Thyroid gland (tissue), 4 donors: ENCODE measurements around the gene GJB1. TPM values are rescaled to one million over a fixed set of nuclear protein-coding genes. Genes with fewer than 3 reads are reported as not detected.

Experiments
- DNase-seq, 2 donors: peaks; one replicate each; pipeline ENCODE4 v3.0.0-alpha.2; 2019
- H3K27ac ChIP-seq, 3 donors: fragments of 200-600 bp; sonication (generic); 1 replicate in 2 of 3; 2 replicates in 1 of 3; pipeline ENCODE4 v1.5.1; 2016 to 2019; ENCODE audit warnings: mild to moderate bottlenecking in 1 of 3, moderate library complexity in 1 of 3
- H3K27me3 ChIP-seq: fragments of 200-600 bp; sonication (generic); one replicate; pipeline ENCODE4 v1.5.1; 2019
- H3K36me3 ChIP-seq, 2 donors: fragments of 200-600 bp; sonication (generic); one replicate each; pipeline ENCODE4 v1.5.1; 2016 to 2019
- H3K4me1 ChIP-seq, 2 donors: fragments of 200-600 bp; sonication (generic); one replicate each; pipeline ENCODE4 v1.5.1; 2017 to 2019
- H3K4me3 ChIP-seq, 3 donors: fragments of 200-600 bp; sonication (generic); replicated peaks in 1 of 3; 1 replicate in 2 of 3; 2 replicates in 1 of 3; pipeline ENCODE4 v1.5.1; 2016; ENCODE audit warnings: mild to moderate bottlenecking in 1 of 3
- H3K9me3 ChIP-seq: fragments of 200-600 bp; sonication (generic); one replicate; pipeline ENCODE4 v1.5.1; 2017
- CTCF ChIP-seq, 6 experiments: fragments of 200-600 bp in 3 of 6; fragments of 450-650 bp in 3 of 6; sonication (generic) in 3 of 6; IDR thresholded peaks; one replicate each; pipeline ENCODE4 v1.5.1; 2016 to 2019; ENCODE audit warnings: antibody characterized with exemption in 6 of 6, mild to moderate bottlenecking in 2 of 6, inconsistent platforms in 1 of 6, moderate library complexity in 1 of 6
- POLR2A ChIP-seq, 2 donors: fragments of 450-650 bp; IDR thresholded peaks; one replicate each; pipeline ENCODE4 v1.6.1; 2017; ENCODE audit warnings: antibody characterized with exemption in 2 of 2, mild to moderate bottlenecking in 2 of 2, moderate library complexity in 1 of 2
- WGBS, 2 donors: methylation state at CpG; one replicate each; pipeline ENCODE4 v1.1.5; 2017; 5-methylcytosine and 5-hydroxymethylcytosine counted together
- intact Hi-C: fragments of 100-400 bp; cut with DNase I; formaldehyde crosslinking; loops from one replicate; pipeline ENCODE4 v1.15.1; 2023
- total RNA-seq, 4 donors: library from RNA; depleted of rRNA; stranded (reverse); fragments of >200 nt; gene quantifications; one replicate each; pipeline ENCODE4 v1.2.3, GENCODE V29; 2016

The GJB1 gene
- not detected for total RNA-seq

- no peaks in the 10 kb centered on the region for H3K27me3 ChIP-seq
- WGBS, 2 donors, result 75 to 89% methylated on average over 11 to 16 of the region's 18 CpGs
- DNase-seq, result no peak
Observed at GRCh38 chrX:71222929-71223328, at the start of gene GJB1. Gene GJB1, plus strand, starts transcription at chrX:71223224. Its CDS starts 484 bp downstream, at chrX:71223708.

GRCh38 chrX:71173440-71173839, 49.6 kb upstream of the GJB1 start:
- no peaks in the 10 kb centered on the region for H3K36me3 ChIP-seq
- no peak overlapping the region for H3K27ac ChIP-seq
- H3K4me1 ChIP-seq, result no peaks in the 10 kb centered on the region
- intact Hi-C loops, result loop anchor here (10.0 kb wide), 1 partner anchor 209 kb away; no protein-coding TSS in a partner anchor
- DNase-seq, result no peak
- H3K9me3 ChIP-seq, result no peaks in the 10 kb centered on the region
- no peaks in the 10 kb centered on the region for H3K27me3 ChIP-seq
- H3K4me3 ChIP-seq, result no peak overlapping the region
- 93 to 98% methylated on average over 2 of the region's 2 CpGs for WGBS, 2 donors
- TF ChIP-seq POLR2A (IDR thresholded peaks at IDR 0.05) (no peak), CTCF (IDR thresholded peaks at IDR 0.05) (no peak)

More at GRCh38 chrX:71222929-71223328, at the start of gene GJB1:
- no peak for TF ChIP-seq POLR2A (IDR thresholded peaks at IDR 0.05)
- no peak for TF ChIP-seq CTCF (IDR thresholded peaks at IDR 0.05)
- Histone ChIP-seq H3K36me3 (no peaks in the 10 kb centered on the region), H3K4me3 (no peak within 1 kb of the TSS), H3K27ac (no peak within 1 kb of the TSS), H3K4me1 (peaks cover 0 to 4% of the 10 kb centered on the region in 2 donors), H3K9me3 (no peaks in the 10 kb centered on the region)
- intact Hi-C loops, result no loop called here

- Histone ChIP-seq H3K36me3 (no peaks in the 10 kb centered on the region), H3K27ac (no peak overlapping the region), H3K4me3 (no peak overlapping the region), H3K27me3 (no peaks in the 10 kb centered on the region), H3K4me1 (peaks cover 0 to 3% of the 10 kb centered on the region in 2 donors), H3K9me3 (no peaks in the 10 kb centered on the region)
- TF ChIP-seq POLR2A (IDR thresholded peaks at IDR 0.05) (no peak), CTCF (IDR thresholded peaks at IDR 0.05) (no peak)
- 94 to 95% methylated on average over 1 of the region's 1 CpG for WGBS, 2 donors
- no peak for DNase-seq
- intact Hi-C loops, result loop anchor here (10.0 kb wide), 1 partner anchor 210 kb away; no protein-coding TSS in a partner anchor
Observed at GRCh38 chrX:71174795-71175194, 48.2 kb upstream of the GJB1 start.

- Histone ChIP-seq H3K4me3 (no peak overlapping the region), H3K27me3 (no peaks in the 10 kb centered on the region), H3K9me3 (no peaks in the 10 kb centered on the region), H3K27ac (no peak overlapping the region), H3K4me1 (peaks cover 0 to 3% of the 10 kb centered on the region in 2 donors), H3K36me3 (no peaks in the 10 kb centered on the region)
- TF ChIP-seq CTCF (IDR thresholded peaks at IDR 0.05), result no peak
- TF ChIP-seq POLR2A (IDR thresholded peaks at IDR 0.05), result no peak
- no peak for DNase-seq
- intact Hi-C loops, result loop anchor here (10.0 kb wide), 1 partner anchor 211 kb away; no protein-coding TSS in a partner anchor
- WGBS, 2 donors, result 91 to 92% methylated on average over 5 of the region's 5 CpGs
Observed at GRCh38 chrX:71175531-71175930, 47.5 kb upstream of the GJB1 start.

- H3K4me1 ChIP-seq, result peaks cover 0 to 3% of the 10 kb centered on the region in 2 donors
- no peak overlapping the region for H3K27ac ChIP-seq
- no peak overlapping the region for H3K4me3 ChIP-seq
- no peaks in the 10 kb centered on the region for H3K36me3 ChIP-seq
- TF ChIP-seq POLR2A (IDR thresholded peaks at IDR 0.05), result no peak
- no peaks in the 10 kb centered on the region for H3K9me3 ChIP-seq
- WGBS, 2 donors, result 67 to 83% methylated on average over 3 of the region's 3 CpGs
- DNase-seq, result no peak
- no peaks in the 10 kb centered on the region for H3K27me3 ChIP-seq
- intact Hi-C loops, result loop anchor here (10.0 kb wide), 1 partner anchor 213 kb away; no protein-coding TSS in a partner anchor
Observed at GRCh38 chrX:71177327-71177726, 45.7 kb upstream of the GJB1 start.
